Heart left ventricle (tissue), 16 donors: ENCODE data around the gene PGGHG. TPM values are rescaled to one million over a fixed set of nuclear protein-coding genes. Genes with fewer than 3 reads are reported as not detected.

Source experiments
- ATAC-seq, 4 donors: fragments of 200-7000 bp; cut with Tn5 transposase; one replicate each; pipeline ENCODE4 v1.9.1; 2020 to 2022; ENCODE audit warnings: moderate library complexity in 4 of 4, mild to moderate bottlenecking in 3 of 4, moderate number of reproducible peaks in 1 of 4
- DNase-seq, 5 donors: peaks; one replicate each; pipeline ENCODE4 v3.0.0-alpha.2; 2020
- H3K27ac ChIP-seq, 12 donors: fragments of 200-600 bp; sonication (generic) in 4 of 12; one replicate each; pipeline versions ENCODE4 v1.5.0 to v1.8.0; 2016 to 2022; ENCODE audit warnings: mild to moderate bottlenecking in 2 of 12
- H3K27me3 ChIP-seq, 9 donors: fragments of 200-600 bp; sonication (generic) in 2 of 9; one replicate each; pipeline versions ENCODE4 v1.5.1 to v1.8.0; 2016 to 2022; ENCODE audit warnings: mild to moderate bottlenecking in 3 of 9
- H3K36me3 ChIP-seq, 9 donors: fragments of 200-600 bp; sonication (generic) in 2 of 9; one replicate each; pipeline versions ENCODE4 v1.5.0 to v1.8.0; 2018 to 2022; ENCODE audit warnings: mild to moderate bottlenecking in 2 of 9
- H3K4me1 ChIP-seq, 12 donors: fragments of 200-600 bp; sonication (generic) in 4 of 12; one replicate each; pipeline versions ENCODE4 v1.5.0 to v1.8.0; 2016 to 2022; ENCODE audit warnings: mild to moderate bottlenecking in 3 of 12
- H3K4me3 ChIP-seq, 12 donors: fragments of 200-600 bp; sonication (generic) in 4 of 12; one replicate each; pipeline versions ENCODE4 v1.5.0 to v1.8.0; 2017 to 2022; ENCODE audit warnings: mild to moderate bottlenecking in 9 of 12, moderate library complexity in 4 of 12
- H3K9me3 ChIP-seq, 12 donors: fragments of 200-600 bp; sonication (generic) in 4 of 12; one replicate each; pipeline versions ENCODE4 v1.5.0 to v1.8.0; 2016 to 2022; ENCODE audit warnings: mild to moderate bottlenecking in 1 of 12
- POLR2A ChIP-seq, 2 donors: fragments of 450-650 bp; IDR thresholded peaks; one replicate each; pipeline ENCODE4 v1.6.1; 2017; ENCODE audit warnings: antibody characterized with exemption in 2 of 2, mild to moderate bottlenecking in 2 of 2, moderate library complexity in 2 of 2
- WGBS, 4 donors: extraction: QIAGEN DNeasy Blood & Tissue Kit in 2 of 4; methylation state at CpG; one replicate each; pipeline versions ENCODE4 v1.1.5 to v1.1.7; 2013 to 2018; 5-methylcytosine and 5-hydroxymethylcytosine counted together
- intact Hi-C, 10 donors: fragments of 100-400 bp; cut with DNase I; formaldehyde crosslinking; loops; one replicate each; pipeline versions ENCODE4 v1.11.1 to v1.14.2; 2022
- polyA plus RNA-seq, 2 donors: library from polyadenylated mRNA; stranded (reverse); fragments of 200-250 nt; gene quantifications; one replicate each; pipeline ENCODE4 v1.2.3, GENCODE V29; 2013
- total RNA-seq, 9 donors: library from RNA; depleted of rRNA in 2 of 9; stranded (reverse); fragments of >200 nt in 2 of 9; fragmentation: NEBNext Ultra II Directional in 3 of 9; extraction: Animal tissue kit (Norgen Biotek cat#: 25700) in 3 of 9; gene quantifications; one replicate each; pipeline versions ENCODE4 v1.1.0 to v1.2.4, GENCODE V29; 2016 to 2023
- TF ChIP-seq, protein P1 (sequence below), 12 donors: fragments of 200-600 bp; sonication (generic) in 4 of 12; IDR thresholded peaks; one replicate each; pipeline versions ENCODE4 v1.5.0 to v1.8.0; 2018 to 2022; ENCODE audit warnings: antibody characterized with exemption in 12 of 12, mild to moderate bottlenecking in 5 of 12
- donor health status: ischemic (EF 13 %, LVEDD 7.1; RV severe dilation, severe dysfunction).
- donor health status: healthy with polysubstance abuse.
- donor health status: DM: no; HTN: yes; CAD: no.
- donor health status: DM: no; HTN: no; CAD: no.
- donor health status: ischemic (EF 25% LVEDD 6.9; RV normal size, moderate dysfunction).
- donor health status: ischemic (EF 25% LVEDD 5.7; RV mildly dilated, moderate dysfunction).
- donor health status: healthy.
- donor health status: DM: yes; HTN: yes; CAD: no.
- donor health status: ischemic (EF 35%, LVEDD 5.7; RV mildly dilated, moderate dysfunction).
- donor health status: nonischemic (EF 11% LVEDD 7.7; RV severe dilation, severe dysfunction).
- donor health status: DM: yes; HTN: yes; CAD: no.
- donor health status: PGD.
- donor health status: ischemic (EF 29% LVEDD 5.4; RV normal size, mild dysfunction).
- donor health status: nonischemic (EF 23%, LVEDD 6.1; RV moderate dilation, normal function).

PGGHG gene
- total and polyA plus RNA-seq, 11 donors = 4.5 to 15.7 (median 6.4) TPM

DNA sequence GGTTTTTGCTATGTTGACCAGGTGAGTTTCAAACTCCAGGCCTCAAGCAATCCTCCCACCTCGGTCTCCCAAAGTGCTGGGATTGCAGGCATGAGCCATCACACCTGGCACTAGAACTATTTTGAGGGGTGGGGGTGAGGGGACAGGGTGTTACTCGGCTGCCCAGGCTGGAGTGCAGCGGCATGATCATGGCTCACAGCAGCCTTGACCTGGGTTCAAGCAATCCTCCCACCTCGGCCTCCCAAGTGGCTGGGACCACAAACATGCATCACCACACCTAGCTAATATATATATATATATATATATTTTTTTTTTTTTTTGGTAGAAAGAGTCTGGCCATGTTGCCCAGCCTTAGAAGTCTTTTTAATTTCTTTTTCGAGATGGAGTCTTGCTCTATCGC is 48.8 kb downstream of the PGGHG start:
- Histone ChIP-seq H3K27ac (peak overlapping the region in 2 of 12 donors; percentile 2 to 82), H3K9me3 (no peaks in the 10 kb centered on the region), H3K4me3 (no peak overlapping the region), H3K4me1 (peaks cover 0 to 41% (median 19%) of the 10 kb centered on the region in 12 donors), H3K27me3 (no peaks in the 10 kb centered on the region), H3K36me3 (no peaks in the 10 kb centered on the region)
- 93 to 97% (median 95%) methylated on average over 6 of the region's 6 CpGs for WGBS, 4 donors
- DNase-seq (no peak), ATAC-seq (no peak)
- TF ChIP-seq, protein P1, sequence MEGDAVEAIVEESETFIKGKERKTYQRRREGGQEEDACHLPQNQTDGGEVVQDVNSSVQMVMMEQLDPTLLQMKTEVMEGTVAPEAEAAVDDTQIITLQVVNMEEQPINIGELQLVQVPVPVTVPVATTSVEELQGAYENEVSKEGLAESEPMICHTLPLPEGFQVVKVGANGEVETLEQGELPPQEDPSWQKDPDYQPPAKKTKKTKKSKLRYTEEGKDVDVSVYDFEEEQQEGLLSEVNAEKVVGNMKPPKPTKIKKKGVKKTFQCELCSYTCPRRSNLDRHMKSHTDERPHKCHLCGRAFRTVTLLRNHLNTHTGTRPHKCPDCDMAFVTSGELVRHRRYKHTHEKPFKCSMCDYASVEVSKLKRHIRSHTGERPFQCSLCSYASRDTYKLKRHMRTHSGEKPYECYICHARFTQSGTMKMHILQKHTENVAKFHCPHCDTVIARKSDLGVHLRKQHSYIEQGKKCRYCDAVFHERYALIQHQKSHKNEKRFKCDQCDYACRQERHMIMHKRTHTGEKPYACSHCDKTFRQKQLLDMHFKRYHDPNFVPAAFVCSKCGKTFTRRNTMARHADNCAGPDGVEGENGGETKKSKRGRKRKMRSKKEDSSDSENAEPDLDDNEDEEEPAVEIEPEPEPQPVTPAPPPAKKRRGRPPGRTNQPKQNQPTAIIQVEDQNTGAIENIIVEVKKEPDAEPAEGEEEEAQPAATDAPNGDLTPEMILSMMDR (IDR thresholded peaks at IDR 0.05) = no peak
- intact Hi-C loops = no loop called here

- Histone ChIP-seq H3K27ac (no peak overlapping the region), H3K4me1 (peaks cover 0 to 33% (median 19%) of the 10 kb centered on the region in 12 donors), H3K9me3 (no peaks in the 10 kb centered on the region), H3K36me3 (no peaks in the 10 kb centered on the region), H3K4me3 (no peak overlapping the region), H3K27me3 (no peaks in the 10 kb centered on the region)
- intact Hi-C loops = no loop called here
- no peak for ATAC-seq
- no peak for DNase-seq
- WGBS, 4 donors = 95 to 97% (median 96%) methylated on average over 2 of the region's 2 CpGs
- TF ChIP-seq, protein P1 (IDR thresholded peaks at IDR 0.05) = no peak
- TF ChIP-seq POLR2A (IDR thresholded peaks at IDR 0.05) = no peak
Measured at GRCh38 chr11:339963-340362, 51.0 kb downstream of the PGGHG start.

DNA sequence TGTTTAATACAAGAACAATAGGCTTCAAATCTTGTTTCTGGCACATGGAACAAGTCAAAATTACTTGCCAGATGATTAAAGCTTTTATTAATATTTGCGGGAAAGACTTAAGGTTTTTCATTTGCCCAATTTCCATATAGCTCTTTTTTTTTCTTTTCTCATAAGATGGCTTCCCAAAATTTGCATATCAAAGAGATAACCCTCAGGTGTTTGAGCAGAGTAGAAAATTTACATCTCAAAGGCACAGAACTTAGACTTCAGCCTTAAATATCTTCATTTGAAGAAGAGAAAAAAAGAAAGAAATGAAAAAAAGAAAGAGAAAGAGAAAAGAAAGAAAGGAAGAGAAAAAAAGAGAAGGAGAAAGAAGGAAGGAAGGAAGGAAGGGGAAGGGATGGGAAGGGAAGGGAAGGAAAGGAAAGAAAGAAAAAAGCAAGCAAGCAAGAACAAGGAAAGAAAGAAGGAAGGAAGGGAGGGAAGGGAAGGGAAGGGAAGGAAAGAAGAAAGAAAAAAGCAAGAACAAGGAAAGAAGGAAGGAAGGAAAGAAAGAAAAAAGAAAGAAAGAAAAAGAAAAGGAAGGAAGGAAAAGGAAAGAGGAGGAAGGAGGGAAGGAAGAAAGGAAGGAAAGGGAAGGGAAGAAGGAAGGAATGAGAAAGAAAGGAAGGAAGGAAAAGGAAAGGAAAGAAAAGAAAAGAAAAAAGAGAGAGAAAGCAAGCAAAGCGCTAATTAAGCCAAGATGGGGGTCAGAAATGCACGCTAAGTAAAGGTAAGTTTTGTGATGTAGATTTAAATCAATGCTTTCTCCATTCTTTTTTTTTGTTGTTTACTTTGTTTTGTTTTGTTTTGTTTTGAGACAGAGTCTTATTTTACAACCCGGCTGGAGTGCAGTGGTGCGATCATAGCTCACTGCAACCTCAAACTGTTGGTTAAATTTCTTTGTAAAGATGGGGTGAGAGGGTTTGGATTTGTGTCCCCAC is 51.9 kb downstream of the PGGHG start:
- peaks cover 0 to 25% (median 12%) of the 10 kb centered on the region in 12 donors for H3K4me1 ChIP-seq
- no peaks in the 10 kb centered on the region for H3K36me3 ChIP-seq
- TF ChIP-seq, protein P1 (IDR thresholded peaks at IDR 0.05) = no peak
- TF ChIP-seq POLR2A (IDR thresholded peaks at IDR 0.05) = no peak
- WGBS, 4 donors = 55 to 77% (median 59%) methylated on average over 5 of the region's 5 CpGs
- H3K4me3 ChIP-seq = no peak overlapping the region
- ATAC-seq (no peak), DNase-seq (no peak)
- no peaks in the 10 kb centered on the region for H3K9me3 ChIP-seq
- no peaks in the 10 kb centered on the region for H3K27me3 ChIP-seq
- H3K27ac ChIP-seq = peak overlapping the region in 3 of 12 donors; percentile 51 to 76 (median 73)
- intact Hi-C loops = no loop called here

GRCh38 chr11:342328-342727 is 53.4 kb downstream of the PGGHG start:
- Histone ChIP-seq H3K9me3 (no peaks in the 10 kb centered on the region), H3K27ac (peak overlapping the region; percentile 21 to 76 (median 53)), H3K4me3 (no peak overlapping the region), H3K36me3 (no peaks in the 10 kb centered on the region), H3K27me3 (no peaks in the 10 kb centered on the region), H3K4me1 (peaks cover 0 to 10% (median 0%) of the 10 kb centered on the region in 12 donors)
- ATAC-seq (peak in 3 of 4 donors; percentile 36 to 44 (median 38)), DNase-seq (no peak)
- TF ChIP-seq POLR2A (IDR thresholded peaks at IDR 0.05) = no peak
- TF ChIP-seq, protein P1 (IDR thresholded peaks at IDR 0.05) = no peak
- intact Hi-C loops = no loop called here
- WGBS, 4 donors = 65 to 75% (median 69%) methylated on average over 3 of the region's 3 CpGs
